Activated CD4-positive, alpha-beta T cell treated with anti-CD3 and anti-CD28 coated beads, Interleukin-10, Interleukin-2, amounts not matched to agents 100 ng/mL and 50 ng/mL, durations not matched to agents 16 hours and 8 hours (primary cell): ENCODE measurements around the gene VWCE.

Source experiments
- DNase-seq: peaks from one replicate; pipeline ENCODE4 v3.0.0-alpha.2; 2020

VWCE gene

GRCh38 chr11:61325649-61326414 is 30.7 kb upstream of the VWCE start:
- DNase-seq: no peak

GRCh38 chr11:61315260-61315659 is 20.1 kb upstream of the VWCE start:
- no peak for DNase-seq

- DNase-seq: no peak
Measured at GRCh38 chr11:61310749-61311148, 15.6 kb upstream of the VWCE start.

- peak; percentile 42 for DNase-seq
Measured at GRCh38 chr11:61309739-61310138, 14.6 kb upstream of the VWCE start.

GRCh38 chr11:61309141-61309540 is 14.0 kb upstream of the VWCE start:
- no peak for DNase-seq

GRCh38 chr11:61307354-61307753 is 12.2 kb upstream of the VWCE start:
- DNase-seq: no peak

GRCh38 chr11:61306221-61306620 is 11.1 kb upstream of the VWCE start:
- no peak for DNase-seq

- DNase-seq: no peak
Measured at GRCh38 chr11:61305417-61305816, 10.3 kb upstream of the VWCE start.

GRCh38 chr11:61303725-61304124 is 8.6 kb upstream of the VWCE start:
- DNase-seq: no peak

GRCh38 chr11:61302550-61302949 is 7.4 kb upstream of the VWCE start:
- no peak for DNase-seq

- no peak for DNase-seq
Measured at GRCh38 chr11:61298663-61299244, 3.6 kb upstream of the VWCE start.

- DNase-seq: no peak
Measured at GRCh38 chr11:61297746-61298145, 2.6 kb upstream of the VWCE start.

GRCh38 chr11:61297341-61297740 is 2.2 kb upstream of the VWCE start:
- no peak for DNase-seq

GRCh38 chr11:61295596-61295926 is 445 bp upstream of the VWCE start:
- DNase-seq: no peak

GRCh38 chr11:61293867-61294716 is 1.0 kb downstream of the VWCE start:
- peak; percentile 34 for DNase-seq

GRCh38 chr11:61292356-61292755 is 2.8 kb downstream of the VWCE start:
- no peak for DNase-seq

- DNase-seq: peak; percentile 30
Measured at GRCh38 chr11:61290905-61291690, 4.0 kb downstream of the VWCE start.

GRCh38 chr11:61287338-61287977 is 7.7 kb downstream of the VWCE start:
- no peak for DNase-seq

- DNase-seq: no peak
Measured at GRCh38 chr11:61283613-61284012, 11.5 kb downstream of the VWCE start.

GRCh38 chr11:61281581-61282250 is 13.4 kb downstream of the VWCE start:
- DNase-seq: peak; percentile 49

GRCh38 chr11:61280883-61281580 is 14.1 kb downstream of the VWCE start:
- DNase-seq: no peak
